ENCODE data around the gene SLC5A6. TPM values are rescaled to one million over a fixed set of nuclear protein-coding genes. Genes with fewer than 3 reads are reported as not detected.

Gene SLC5A6
- polyA plus RNA-seq, 1 of the 3 experiments (the other 2 are of a cell fraction), result 75.7 TPM

DNA sequence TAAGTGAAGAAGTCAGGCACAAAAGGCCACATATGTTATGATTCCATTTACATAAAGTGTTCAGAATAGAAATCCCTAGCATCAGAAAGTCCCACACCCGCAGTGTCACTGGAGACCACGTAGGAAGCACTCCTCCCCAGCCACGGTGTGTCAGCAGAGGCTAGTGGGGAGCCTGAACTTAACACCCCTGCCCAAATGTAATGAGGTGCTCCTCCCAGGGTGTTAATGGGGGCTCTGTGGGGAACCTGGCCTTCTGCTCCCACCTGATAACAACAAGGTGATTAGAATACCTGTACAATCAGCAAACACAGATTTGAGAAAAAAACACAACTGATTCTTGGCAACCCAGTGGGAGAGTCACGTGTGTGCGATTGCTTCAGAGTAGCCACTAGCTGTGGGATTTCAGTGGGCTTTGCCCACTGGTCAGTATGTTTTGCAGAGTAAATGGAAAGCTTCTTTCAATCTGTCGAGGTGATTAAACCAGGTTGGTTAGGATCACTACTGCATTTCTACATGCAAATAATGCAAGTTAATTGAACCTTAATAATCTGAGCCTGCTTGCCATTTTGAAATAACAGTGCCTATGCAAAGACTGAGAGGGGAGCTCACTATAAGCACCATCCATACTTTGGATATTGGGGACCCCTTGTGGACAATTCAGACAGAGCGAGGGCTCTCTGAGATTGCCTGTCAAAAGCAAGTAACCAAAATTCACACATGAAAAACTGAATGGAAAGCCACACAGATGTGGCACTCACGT lies 20.8 kb downstream of the SLC5A6 start (continued):
- TF ChIP-seq RCOR1 (IDR thresholded peaks at IDR 0.05; ENCODE audit: low read length) (no peak), NRF1 (IDR thresholded peaks at IDR 0.05; ENCODE audit: low read depth, low read length) (peak; percentile 24; the same call in 1 of the 2 replicates), YY1 (IDR thresholded peaks at IDR 0.05; ENCODE audit: low read depth) (no peak), NFIC (IDR thresholded peaks at IDR 0.05; ENCODE audit: borderline replicate concordance) (no peak), FOXM1 (IDR thresholded peaks at IDR 0.05; ENCODE audit: low read depth) (no peak), RFX5 (IDR thresholded peaks at IDR 0.05; ENCODE audit: low read length) (peak; percentile 44; the same call in 1 of the 2 replicates), FOXJ3 (CRISPR knock-in tag; IDR thresholded peaks at IDR 0.05) (no peak), ELF1 (IDR thresholded peaks at IDR 0.05) (no peak)
- TF ChIP-seq, protein P1, sequence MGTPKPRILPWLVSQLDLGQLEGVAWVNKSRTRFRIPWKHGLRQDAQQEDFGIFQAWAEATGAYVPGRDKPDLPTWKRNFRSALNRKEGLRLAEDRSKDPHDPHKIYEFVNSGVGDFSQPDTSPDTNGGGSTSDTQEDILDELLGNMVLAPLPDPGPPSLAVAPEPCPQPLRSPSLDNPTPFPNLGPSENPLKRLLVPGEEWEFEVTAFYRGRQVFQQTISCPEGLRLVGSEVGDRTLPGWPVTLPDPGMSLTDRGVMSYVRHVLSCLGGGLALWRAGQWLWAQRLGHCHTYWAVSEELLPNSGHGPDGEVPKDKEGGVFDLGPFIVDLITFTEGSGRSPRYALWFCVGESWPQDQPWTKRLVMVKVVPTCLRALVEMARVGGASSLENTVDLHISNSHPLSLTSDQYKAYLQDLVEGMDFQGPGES (IDR thresholded peaks at IDR 0.05; ENCODE audit: low read depth, low read length), result no peak
- TF ChIP-seq, protein P2, sequence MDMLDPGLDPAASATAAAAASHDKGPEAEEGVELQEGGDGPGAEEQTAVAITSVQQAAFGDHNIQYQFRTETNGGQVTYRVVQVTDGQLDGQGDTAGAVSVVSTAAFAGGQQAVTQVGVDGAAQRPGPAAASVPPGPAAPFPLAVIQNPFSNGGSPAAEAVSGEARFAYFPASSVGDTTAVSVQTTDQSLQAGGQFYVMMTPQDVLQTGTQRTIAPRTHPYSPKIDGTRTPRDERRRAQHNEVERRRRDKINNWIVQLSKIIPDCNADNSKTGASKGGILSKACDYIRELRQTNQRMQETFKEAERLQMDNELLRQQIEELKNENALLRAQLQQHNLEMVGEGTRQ (IDR thresholded peaks at IDR 0.05; ENCODE audit: borderline replicate concordance, low read depth, low read length), result no peak

DNA sequence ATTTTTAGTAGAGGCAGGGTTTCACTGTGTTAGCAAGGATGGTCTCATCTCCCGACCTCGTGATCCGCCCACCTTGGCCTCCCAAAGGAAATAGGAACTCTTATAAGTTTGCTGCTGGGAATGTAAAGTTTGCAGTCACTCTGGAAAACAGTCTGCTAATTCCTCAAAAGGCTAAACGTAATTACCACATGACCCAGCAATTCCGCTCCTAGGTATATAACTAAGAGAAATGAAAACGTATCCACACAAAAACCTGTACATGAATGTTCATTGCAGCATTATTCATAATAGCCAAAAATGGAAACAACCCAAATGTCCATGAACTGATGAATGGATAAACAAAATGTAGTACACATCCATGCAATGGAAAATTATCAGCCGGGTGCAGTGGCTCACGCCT lies 22.1 kb downstream of the SLC5A6 start:
- H3K27ac ChIP-seq (ENCODE audit: low read depth in 2 of 2, low read length in 1 of 2), result no peak overlapping the region
- no peak overlapping the region for H3K9ac ChIP-seq
- H3K9me3 ChIP-seq, result no peaks in the 10 kb centered on the region
- no peaks in the 10 kb centered on the region for H3K36me3 ChIP-seq (replicated peaks in 1 of 2; ENCODE audit: control insufficient read depth in 1 of 2, insufficient read depth in 2 of 2, low read length in 1 of 2)
- no peak overlapping the region for H3K4me3 ChIP-seq (ENCODE audit: low read depth in 2 of 2, low read length in 1 of 2)
- 85% methylated on average over 8 of the region's 8 CpGs for WGBS (ENCODE audit: low lambda C conversion rate)
- H3K27me3 ChIP-seq (ENCODE audit: insufficient read depth), result no peaks in the 10 kb centered on the region
- POLR2A ChIA-PET, result no interaction called here
- no peaks in the 10 kb centered on the region for H3K9me2 ChIP-seq
- CTCF ChIA-PET, result interaction anchor here (2.5 to 3.6 kb wide), 4 partner anchors 8 to 91 kb away, joined by 12 to 131 read pairs (median 23); partner anchors contain the start of gene PREB
- no peak for TF ChIP-seq NRF1 (IDR thresholded peaks at IDR 0.05; ENCODE audit: low read depth, low read length)
- no peak for TF ChIP-seq ELF1 (IDR thresholded peaks at IDR 0.05)
- no peak for TF ChIP-seq TCF12 (IDR thresholded peaks at IDR 0.05)
- TF ChIP-seq GABPA (IDR thresholded peaks at IDR 0.05; ENCODE audit: low read depth), result no peak
- TF ChIP-seq, protein P2 (IDR thresholded peaks at IDR 0.05; ENCODE audit: borderline replicate concordance, low read depth, low read length), result no peak
- no peak for TF ChIP-seq RXRA (IDR thresholded peaks at IDR 0.05; ENCODE audit: borderline replicate concordance, low read depth)
- TF ChIP-seq SIN3A (IDR thresholded peaks at IDR 0.05; ENCODE audit: borderline replicate concordance, low read depth, low read length), result no peak
- TF ChIP-seq, protein P3, sequence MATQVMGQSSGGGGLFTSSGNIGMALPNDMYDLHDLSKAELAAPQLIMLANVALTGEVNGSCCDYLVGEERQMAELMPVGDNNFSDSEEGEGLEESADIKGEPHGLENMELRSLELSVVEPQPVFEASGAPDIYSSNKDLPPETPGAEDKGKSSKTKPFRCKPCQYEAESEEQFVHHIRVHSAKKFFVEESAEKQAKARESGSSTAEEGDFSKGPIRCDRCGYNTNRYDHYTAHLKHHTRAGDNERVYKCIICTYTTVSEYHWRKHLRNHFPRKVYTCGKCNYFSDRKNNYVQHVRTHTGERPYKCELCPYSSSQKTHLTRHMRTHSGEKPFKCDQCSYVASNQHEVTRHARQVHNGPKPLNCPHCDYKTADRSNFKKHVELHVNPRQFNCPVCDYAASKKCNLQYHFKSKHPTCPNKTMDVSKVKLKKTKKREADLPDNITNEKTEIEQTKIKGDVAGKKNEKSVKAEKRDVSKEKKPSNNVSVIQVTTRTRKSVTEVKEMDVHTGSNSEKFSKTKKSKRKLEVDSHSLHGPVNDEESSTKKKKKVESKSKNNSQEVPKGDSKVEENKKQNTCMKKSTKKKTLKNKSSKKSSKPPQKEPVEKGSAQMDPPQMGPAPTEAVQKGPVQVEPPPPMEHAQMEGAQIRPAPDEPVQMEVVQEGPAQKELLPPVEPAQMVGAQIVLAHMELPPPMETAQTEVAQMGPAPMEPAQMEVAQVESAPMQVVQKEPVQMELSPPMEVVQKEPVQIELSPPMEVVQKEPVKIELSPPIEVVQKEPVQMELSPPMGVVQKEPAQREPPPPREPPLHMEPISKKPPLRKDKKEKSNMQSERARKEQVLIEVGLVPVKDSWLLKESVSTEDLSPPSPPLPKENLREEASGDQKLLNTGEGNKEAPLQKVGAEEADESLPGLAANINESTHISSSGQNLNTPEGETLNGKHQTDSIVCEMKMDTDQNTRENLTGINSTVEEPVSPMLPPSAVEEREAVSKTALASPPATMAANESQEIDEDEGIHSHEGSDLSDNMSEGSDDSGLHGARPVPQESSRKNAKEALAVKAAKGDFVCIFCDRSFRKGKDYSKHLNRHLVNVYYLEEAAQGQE (IDR thresholded peaks at IDR 0.05; ENCODE audit: low read depth, low read length), result no peak
- TF ChIP-seq TEAD4 (IDR thresholded peaks at IDR 0.05; ENCODE audit: borderline replicate concordance, insufficient read depth), result no peak
- no peak for TF ChIP-seq YY1 (IDR thresholded peaks at IDR 0.05; ENCODE audit: low read depth)
- TF ChIP-seq MEF2A (IDR thresholded peaks at IDR 0.05; ENCODE audit: borderline replicate concordance, low read depth), result no peak
- no peak for TF ChIP-seq GATA2 (CRISPR knock-in tag; IDR thresholded peaks at IDR 0.05)
- no peaks in the 10 kb centered on the region for H4K20me1 ChIP-seq (ENCODE audit: insufficient read depth)
- DNase-seq, result no peak
- no peak overlapping the region for H2AFZ ChIP-seq (ENCODE audit: low read depth)
- no peak overlapping the region for H3K4me2 ChIP-seq
- peaks cover 0 to 8% of the 10 kb centered on the region in 2 experiments; a peak in 3 of 4 replicates for H3K4me1 ChIP-seq (ENCODE audit: control insufficient read depth in 1 of 2, insufficient read depth in 2 of 2, low read depth in 1 of 2, low read length in 1 of 2)
- peaks cover 7% of the 10 kb centered on the region for H3F3A ChIP-seq (replicated peaks; ENCODE audit: insufficient read depth)
- no peaks in the 10 kb centered on the region for H3K79me2 ChIP-seq (ENCODE audit: insufficient read depth)

All from SK-N-SH (cell line).